ENCODE results near the gene LRRC4.
A peak's percentile ranks its signal among the peaks of the same experiment; 100 is the strongest.

LRRC4 gene

GRCh38 chr7:128020159-128020558 lies 11.1 kb downstream of the LRRC4 start:
- Mint-ChIP-seq H3K9me3 (no peaks in the 10 kb centered on the region), H3K36me3 (ENCODE audit: insufficient read depth) (peaks cover 15% of the 10 kb centered on the region)
- no peak for ATAC-seq (replicated peaks)

GRCh38 chr7:128019288-128019687 lies 11.9 kb downstream of the LRRC4 start:
- Mint-ChIP-seq H3K9me3 (no peaks in the 10 kb centered on the region), H3K27me3 (no peaks in the 10 kb centered on the region), H3K4me3 (no peak overlapping the region), H3K36me3 (ENCODE audit: insufficient read depth) (peaks cover 16% of the 10 kb centered on the region), H3K4me1 (ENCODE audit: low read depth in 2 of 2) (peaks cover 10 to 13% of the 10 kb centered on the region in 2 donors), H3K27ac (no peak overlapping the region)
- DNase-seq = no peak
- ATAC-seq (replicated peaks) = no peak

More at GRCh38 chr7:128020159-128020558, 11.1 kb downstream of the LRRC4 start:
- H3K4me1 Mint-ChIP-seq (ENCODE audit: low read depth in 2 of 2) = peaks cover 10 to 13% of the 10 kb centered on the region in 2 donors
- no peak for DNase-seq
- no peak overlapping the region for H3K4me3 Mint-ChIP-seq
- H3K27me3 Mint-ChIP-seq = no peaks in the 10 kb centered on the region
- no peak overlapping the region for H3K27ac Mint-ChIP-seq

GRCh38 chr7:128017862-128018845 lies 13.1 kb downstream of the LRRC4 start:
- ATAC-seq (replicated peaks) (no peak), DNase-seq (no peak)
- H3K36me3 Mint-ChIP-seq (ENCODE audit: insufficient read depth) = peaks cover 18% of the 10 kb centered on the region
- H3K4me1 Mint-ChIP-seq (ENCODE audit: low read depth in 2 of 2) = peaks cover 10 to 11% of the 10 kb centered on the region in 2 donors
- H3K27ac Mint-ChIP-seq = no peak overlapping the region
- H3K27me3 Mint-ChIP-seq = no peaks in the 10 kb centered on the region
- no peaks in the 10 kb centered on the region for H3K9me3 Mint-ChIP-seq
- no peak overlapping the region for H3K4me3 Mint-ChIP-seq

- DNase-seq (no peak), ATAC-seq (replicated peaks) (no peak)
- no peaks in the 10 kb centered on the region for H3K27me3 Mint-ChIP-seq
- peaks cover 18% of the 10 kb centered on the region for H3K36me3 Mint-ChIP-seq (ENCODE audit: insufficient read depth)
- H3K4me1 Mint-ChIP-seq (ENCODE audit: low read depth in 2 of 2) = peaks cover 3 to 11% of the 10 kb centered on the region in 2 donors
- H3K27ac Mint-ChIP-seq = no peak overlapping the region
- no peaks in the 10 kb centered on the region for H3K9me3 Mint-ChIP-seq
- H3K4me3 Mint-ChIP-seq = no peak overlapping the region
Observed at GRCh38 chr7:128017460-128017859, 13.8 kb downstream of the LRRC4 start.

DNA sequence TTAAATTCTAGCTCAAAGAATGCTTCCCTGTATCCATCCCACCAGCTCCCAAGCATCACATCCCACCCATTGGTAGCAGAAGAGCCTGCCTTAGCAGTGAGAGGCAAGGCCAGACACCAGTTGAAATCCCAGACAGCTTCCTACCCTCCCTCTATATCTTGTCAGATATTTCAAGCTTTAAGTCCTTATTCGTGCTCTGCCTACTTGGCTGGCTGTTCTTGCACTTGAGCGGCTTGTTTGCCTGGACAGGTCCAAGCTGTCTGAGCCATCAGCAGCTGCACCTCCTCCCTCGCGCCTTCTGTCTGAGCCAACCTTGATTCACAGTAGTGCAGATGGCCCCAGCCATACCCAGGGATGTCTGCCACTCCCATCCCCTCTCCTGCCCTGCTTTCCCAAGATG lies 16.4 kb downstream of the LRRC4 start:
- Mint-ChIP-seq H3K36me3 (ENCODE audit: insufficient read depth) (peaks cover 26% of the 10 kb centered on the region), H3K9me3 (no peaks in the 10 kb centered on the region), H3K4me1 (ENCODE audit: low read depth in 2 of 2) (peaks cover 4 to 5% of the 10 kb centered on the region in 2 donors), H3K27ac (peak overlapping the region in 1 of 2 donors; percentile 41), H3K4me3 (no peak overlapping the region), H3K27me3 (no peaks in the 10 kb centered on the region)
- DNase-seq = no peak
- ATAC-seq (replicated peaks) = no peak

DNA sequence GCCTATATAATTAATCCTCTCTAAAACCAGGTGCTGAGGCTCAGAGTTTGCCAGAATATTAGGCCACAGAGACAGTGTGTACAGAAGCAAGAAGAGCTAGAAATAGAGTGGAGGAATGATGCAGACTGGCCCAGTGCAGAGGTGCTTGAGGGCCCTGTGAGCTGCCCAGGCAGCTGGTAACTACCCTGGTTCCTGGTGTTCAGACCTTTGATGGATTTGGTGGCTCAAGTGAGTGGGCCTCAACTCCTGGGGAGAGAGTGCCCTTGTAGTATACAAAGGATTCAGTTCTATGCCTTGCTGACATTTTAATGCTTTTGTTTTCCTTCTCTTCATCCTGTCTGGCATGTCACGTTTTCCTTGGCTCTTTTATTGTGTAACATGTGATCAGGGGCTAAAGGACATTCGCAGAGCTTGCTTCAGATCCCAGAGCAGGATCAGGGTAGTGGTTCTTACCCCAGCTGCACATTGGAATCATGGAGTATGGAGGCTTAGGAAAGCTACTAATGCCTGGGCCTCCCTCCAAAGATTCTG lies 20.0 kb downstream of the LRRC4 start:
- peaks cover 4 to 7% of the 10 kb centered on the region in 2 donors for H3K4me1 Mint-ChIP-seq (ENCODE audit: low read depth in 2 of 2)
- no peak overlapping the region for H3K4me3 Mint-ChIP-seq
- H3K9me3 Mint-ChIP-seq = no peaks in the 10 kb centered on the region
- peak overlapping the region in 1 of 2 donors; percentile 29 for H3K27ac Mint-ChIP-seq
- ATAC-seq (replicated peaks) (no peak), DNase-seq (no peak)
- peaks cover 14% of the 10 kb centered on the region for H3K36me3 Mint-ChIP-seq (ENCODE audit: insufficient read depth)
- no peaks in the 10 kb centered on the region for H3K27me3 Mint-ChIP-seq

GRCh38 chr7:128010391-128011127 lies 20.7 kb downstream of the LRRC4 start:
- H3K4me3 Mint-ChIP-seq = no peak overlapping the region
- peaks cover 4 to 7% of the 10 kb centered on the region in 2 donors for H3K4me1 Mint-ChIP-seq (ENCODE audit: low read depth in 2 of 2)
- H3K27ac Mint-ChIP-seq = peak overlapping the region; percentile 24 to 29
- peaks cover 11% of the 10 kb centered on the region for H3K36me3 Mint-ChIP-seq (ENCODE audit: insufficient read depth)
- no peaks in the 10 kb centered on the region for H3K27me3 Mint-ChIP-seq
- ATAC-seq (replicated peaks) = no peak
- DNase-seq = no peak
- H3K9me3 Mint-ChIP-seq = no peaks in the 10 kb centered on the region

DNA sequence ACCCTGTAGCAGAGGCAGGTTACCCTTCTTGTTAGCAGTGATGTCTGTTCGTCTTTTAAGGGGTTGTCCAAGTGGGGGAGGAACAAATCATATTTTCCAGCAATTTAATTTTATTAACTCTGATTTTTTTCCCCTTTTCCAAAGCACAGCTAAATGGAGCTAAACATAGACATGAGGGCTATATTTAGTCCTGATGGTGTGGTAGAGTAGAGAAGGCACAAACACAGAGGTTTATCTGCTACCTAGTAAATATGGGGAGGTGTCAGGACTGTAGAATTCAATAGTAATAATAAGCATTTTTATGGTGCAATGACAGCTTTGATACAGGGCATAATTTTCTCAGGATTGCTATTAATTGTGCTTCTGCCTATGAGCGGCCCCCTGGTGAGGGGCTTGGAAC lies 22.5 kb downstream of the LRRC4 start:
- Mint-ChIP-seq H3K9me3 (no peaks in the 10 kb centered on the region), H3K4me1 (ENCODE audit: low read depth in 2 of 2) (peaks cover 8 to 11% of the 10 kb centered on the region in 2 donors)
- no peak for ATAC-seq (replicated peaks)

GRCh38 chr7:128008141-128008540 lies 23.1 kb downstream of the LRRC4 start:
- Mint-ChIP-seq H3K4me3 (no peak overlapping the region), H3K36me3 (ENCODE audit: insufficient read depth) (peaks cover 10% of the 10 kb centered on the region), H3K27me3 (no peaks in the 10 kb centered on the region), H3K27ac (no peak overlapping the region), H3K4me1 (ENCODE audit: low read depth in 2 of 2) (peaks cover 14 to 17% of the 10 kb centered on the region in 2 donors), H3K9me3 (no peaks in the 10 kb centered on the region)
- DNase-seq (no peak), ATAC-seq (replicated peaks) (no peak)

More for the DNA sequence above, 22.5 kb downstream of the LRRC4 start:
- H3K27me3 Mint-ChIP-seq = no peaks in the 10 kb centered on the region
- H3K36me3 Mint-ChIP-seq (ENCODE audit: insufficient read depth) = peaks cover 10% of the 10 kb centered on the region
- no peak for DNase-seq
- no peak overlapping the region for H3K27ac Mint-ChIP-seq
- H3K4me3 Mint-ChIP-seq = no peak overlapping the region

DNA sequence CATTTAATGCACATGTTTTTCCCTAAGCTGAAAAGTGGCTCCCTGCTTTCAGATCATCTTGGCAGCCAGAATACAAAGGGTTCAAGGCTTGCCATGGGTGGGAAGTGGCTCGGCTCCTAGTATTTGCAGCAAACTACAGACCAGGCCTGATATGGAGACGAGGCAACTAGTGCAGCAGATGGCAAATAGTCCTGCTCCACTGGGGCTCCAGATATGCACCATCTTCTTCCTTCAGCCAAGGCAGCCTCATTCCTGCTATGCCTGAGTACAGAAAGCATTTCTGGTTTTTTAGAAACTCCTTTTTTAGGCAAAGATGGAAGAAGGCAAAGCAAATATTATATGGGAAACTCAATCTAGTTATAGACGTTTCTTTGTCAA lies 23.9 kb downstream of the LRRC4 start:
- DNase-seq = no peak
- Mint-ChIP-seq H3K27ac (no peak overlapping the region), H3K4me3 (no peak overlapping the region), H3K9me3 (no peaks in the 10 kb centered on the region), H3K27me3 (no peaks in the 10 kb centered on the region), H3K36me3 (ENCODE audit: insufficient read depth) (peaks cover 10% of the 10 kb centered on the region), H3K4me1 (ENCODE audit: low read depth in 2 of 2) (peaks cover 20% of the 10 kb centered on the region in 2 donors)
- no peak for ATAC-seq (replicated peaks)

DNA sequence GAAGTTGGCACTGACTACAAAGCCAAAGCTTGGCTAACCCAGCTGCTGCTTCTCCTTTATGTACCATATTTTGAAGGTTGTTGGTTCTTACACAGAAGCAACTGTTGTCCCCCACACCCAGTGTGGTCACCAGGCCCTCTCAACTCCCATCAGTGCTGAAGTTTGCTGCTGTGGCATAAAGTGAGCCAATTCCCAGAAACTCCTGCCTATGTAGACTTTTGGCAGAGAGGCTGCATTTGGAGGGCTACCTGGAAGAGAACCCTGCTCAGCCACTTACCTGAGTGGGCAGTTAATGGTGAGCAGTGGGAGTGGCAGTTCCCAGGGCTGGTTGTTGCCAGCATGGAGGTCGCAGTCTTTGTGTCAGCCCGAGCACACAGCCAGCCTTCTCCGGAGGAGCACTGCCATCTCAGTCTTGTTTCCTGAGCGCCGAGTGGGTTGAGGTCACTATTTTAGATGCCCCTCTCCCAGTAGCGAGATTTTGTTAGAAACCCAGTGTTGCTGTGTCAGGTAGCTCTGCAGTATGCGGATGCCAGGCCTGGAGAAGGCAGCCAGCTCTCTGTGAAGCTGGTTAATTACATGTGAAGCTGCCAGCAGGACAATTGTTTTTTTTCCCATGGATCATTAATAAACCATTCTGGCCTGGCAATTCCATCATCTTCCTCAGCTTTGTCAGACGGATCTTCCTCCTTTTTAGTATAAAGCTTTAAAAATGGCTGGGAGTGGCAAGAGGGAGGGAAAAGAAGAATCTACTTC lies 24.5 kb downstream of the LRRC4 start:
- Mint-ChIP-seq H3K27ac (no peak overlapping the region), H3K4me1 (ENCODE audit: low read depth in 2 of 2) (peaks cover 20 to 23% of the 10 kb centered on the region in 2 donors), H3K4me3 (no peak overlapping the region), H3K27me3 (no peaks in the 10 kb centered on the region), H3K9me3 (no peaks in the 10 kb centered on the region), H3K36me3 (ENCODE audit: insufficient read depth) (peaks cover 15% of the 10 kb centered on the region)
- DNase-seq (no peak), ATAC-seq (replicated peaks) (no peak)

GRCh38 chr7:128005759-128006159 lies 25.5 kb downstream of the LRRC4 start:
- DNase-seq (no peak), ATAC-seq (replicated peaks) (no peak)
- H3K4me3 Mint-ChIP-seq = no peak overlapping the region
- peaks cover 14% of the 10 kb centered on the region for H3K36me3 Mint-ChIP-seq (ENCODE audit: insufficient read depth)
- no peaks in the 10 kb centered on the region for H3K27me3 Mint-ChIP-seq
- peak overlapping the region; percentile 13 to 70 for H3K27ac Mint-ChIP-seq
- H3K4me1 Mint-ChIP-seq (ENCODE audit: low read depth in 2 of 2) = peaks cover 20 to 23% of the 10 kb centered on the region in 2 donors
- H3K9me3 Mint-ChIP-seq = no peaks in the 10 kb centered on the region

GRCh38 chr7:128005117-128005516 lies 26.1 kb downstream of the LRRC4 start:
- no peak for DNase-seq
- Mint-ChIP-seq H3K36me3 (ENCODE audit: insufficient read depth) (peaks cover 8% of the 10 kb centered on the region), H3K4me3 (no peak overlapping the region), H3K4me1 (ENCODE audit: low read depth in 2 of 2) (peaks cover 16 to 23% of the 10 kb centered on the region in 2 donors), H3K27ac (no peak overlapping the region), H3K27me3 (no peaks in the 10 kb centered on the region), H3K9me3 (no peaks in the 10 kb centered on the region)
- no peak for ATAC-seq (replicated peaks)

Measured in effector memory CD8-positive, alpha-beta T cell (primary cell).